ENCODE data around the gene AMBP.

- TF ChIP-seq RAD51 (IDR thresholded peaks at IDR 0.05; ENCODE audit: borderline replicate concordance) (no peak), ONECUT2 (CRISPR knock-in tag; IDR thresholded peaks at IDR 0.05) (no peak), TERF1 (CRISPR knock-in tag; IDR thresholded peaks at IDR 0.05) (no peak), ELK4 (CRISPR knock-in tag; IDR thresholded peaks at IDR 0.05; ENCODE audit: borderline replicate concordance) (no peak), EZH2 (conservative IDR thresholded peaks at IDR 0.05; ENCODE audit: low read depth, low read length) (no peak), JUNB (CRISPR knock-in tag; IDR thresholded peaks at IDR 0.05; ENCODE audit: borderline replicate concordance) (no peak), CTCF (CRISPR knock-in tag; IDR thresholded peaks at IDR 0.05) (no peak), JUN (CRISPR knock-in tag; IDR thresholded peaks at IDR 0.05) (no peak), MLX (CRISPR knock-in tag; IDR thresholded peaks at IDR 0.05) (no peak)
These were observed 14.2 kb upstream of the AMBP start for GRCh38 chr9:114092336-114092735.
